ENCODE measurements around the gene TYMP.

- TF ChIP-seq EZH2 (IDR thresholded peaks at IDR 0.05; ENCODE audit: borderline replicate concordance, insufficient read depth, low read depth, low read length, poor library complexity, severe bottlenecking) (no peak), CTCF (IDR thresholded peaks at IDR 0.05) (no peak)
Observed at GRCh38 chr22:50503475-50504145, 26.2 kb downstream of the TYMP start.

Measured in B cell (primary cell).